CD8-positive, alpha-beta memory T cell (primary cell): ENCODE data around the gene SLC35F5. TPM values are rescaled to one million over a fixed set of nuclear protein-coding genes. Genes with fewer than 3 reads are reported as not detected.

ENCODE experiments used
- CTCF ChIA-PET: fragments of 350-600 bp; sonication (Branson Sonifier 250); formaldehyde crosslinking; loops from one replicate; lab custom pipeline; 2021; ENCODE audit warnings: antibody characterized with exemption; lab: Charles Lee
- POLR2A ChIA-PET: fragments of 350-600 bp; sonication (Branson Sonifier 250); formaldehyde crosslinking; loops from one replicate; lab custom pipeline; 2021; ENCODE audit warnings: antibody characterized with exemption; lab: Charles Lee
- DNase-seq, 5 donors: peaks; one replicate each; pipeline versions ENCODE4 v3.0.0 to v3.0.0-alpha.2; 2020 to 2022; ENCODE audit warnings: mixed read lengths in 1 of 5
- H3K27ac ChIP-seq: one replicate; pipeline ENCODE4 v1.7.0; 2013; ENCODE audit warnings: low read depth, mild to moderate bottlenecking, low read length, moderate library complexity
- H3K27me3 ChIP-seq: 2 replicates; pipeline ENCODE4 v1.7.0; 2013; ENCODE audit warnings: low read length, mild to moderate bottlenecking; ENCODE audit not compliant: insufficient read depth, poor library complexity, severe bottlenecking
- H3K36me3 ChIP-seq: 2 replicates; pipeline ENCODE4 v1.7.0; 2013; ENCODE audit warnings: mild to moderate bottlenecking, low read length, moderate library complexity; ENCODE audit not compliant: insufficient read depth
- H3K4me1 ChIP-seq: 2 replicates; pipeline ENCODE4 v1.7.0; 2013; ENCODE audit warnings: mild to moderate bottlenecking, low read length, moderate library complexity; ENCODE audit not compliant: insufficient read depth
- H3K4me3 ChIP-seq: 2 replicates; pipeline ENCODE4 v1.7.0; 2013; ENCODE audit warnings: mild to moderate bottlenecking, low read length
- H3K9me3 ChIP-seq: 2 replicates; pipeline ENCODE4 v1.7.0; 2013; ENCODE audit warnings: mild to moderate bottlenecking, low read length
- H3K27ac Mint-ChIP-seq, 8 donors: one replicate each; pipeline ENCODE4 v1.8.0; 2020 to 2021; ENCODE audit warnings: mixed read lengths in 8 of 8, mild to moderate bottlenecking in 6 of 8, inconsistent platforms in 3 of 8, moderate library complexity in 3 of 8
- H3K27me3 Mint-ChIP-seq, 2 donors: one replicate each; pipeline ENCODE4 v1.8.0; 2020 to 2021; ENCODE audit warnings: mixed read lengths in 2 of 2, mild to moderate bottlenecking in 1 of 2, moderate library complexity in 1 of 2
- H3K36me3 Mint-ChIP-seq, 3 donors: one replicate each; pipeline ENCODE4 v1.8.0; 2020 to 2021; ENCODE audit warnings: mixed read lengths in 3 of 3, inconsistent platforms in 1 of 3, mild to moderate bottlenecking in 1 of 3
- H3K4me1 Mint-ChIP-seq, 3 donors: one replicate each; pipeline ENCODE4 v1.8.0; 2020 to 2021; ENCODE audit warnings: mixed read lengths in 3 of 3, inconsistent platforms in 1 of 3, mild to moderate bottlenecking in 1 of 3
- H3K4me3 Mint-ChIP-seq, 7 donors: one replicate each; pipeline ENCODE4 v1.8.0; 2020 to 2021; ENCODE audit warnings: mixed read lengths in 7 of 7, mild to moderate bottlenecking in 6 of 7, moderate library complexity in 4 of 7, inconsistent platforms in 2 of 7
- H3K9me3 Mint-ChIP-seq, 5 donors: one replicate each; pipeline ENCODE4 v1.8.0; 2020 to 2022; ENCODE audit warnings: mixed read lengths in 5 of 5, mild to moderate bottlenecking in 3 of 5, moderate library complexity in 2 of 5, inconsistent platforms in 1 of 5
- polyA plus RNA-seq: library from polyadenylated mRNA; unstranded; fragments of 300-500 nt; fragmentation: Illumina TruSeq; gene quantifications from one replicate; pipeline ENCODE4 v1.2.3, GENCODE V29; 2021
- total RNA-seq, 2 experiments: library from RNA; stranded (reverse); gene quantifications; one replicate each; pipeline ENCODE4 v1.2.3, GENCODE V29; 2021

SLC35F5 gene
- total and polyA plus RNA-seq, 3 experiments from 2014 or later: 5.3 to 30.8 (median 28.8) TPM

- CTCF ChIA-PET: no interaction called here
- Histone ChIP-seq H3K27me3 (no peaks in the 10 kb centered on the region), H3K27ac (no peak overlapping the region), H3K4me3 (no peak overlapping the region), H3K36me3 (peaks cover 6% of the 10 kb centered on the region), H3K9me3 (no peaks in the 10 kb centered on the region), H3K4me1 (peaks cover 7% of the 10 kb centered on the region)
- Mint-ChIP-seq H3K9me3 (no peaks in the 10 kb centered on the region), H3K27ac (peak overlapping the region in 1 of 8 donors; percentile 13), H3K36me3 (peaks cover 17 to 53% (median 23%) of the 10 kb centered on the region in 3 donors), H3K4me3 (no peak overlapping the region), H3K4me1 (peaks cover 22 to 34% (median 33%) of the 10 kb centered on the region in 3 donors), H3K27me3 (no peaks in the 10 kb centered on the region)
- no peak for DNase-seq
- POLR2A ChIA-PET: no interaction called here
Measured at GRCh38 chr2:113750385-113750784, 6.1 kb downstream of the SLC35F5 start.

GRCh38 chr2:113741091-113741490, 15.4 kb downstream of the SLC35F5 start:
- H3K27ac ChIP-seq: no peak overlapping the region
- H3K27me3 ChIP-seq: no peaks in the 10 kb centered on the region
- H3K4me3 ChIP-seq: no peak overlapping the region
- ChIA-PET POLR2A (no interaction called here), CTCF (no interaction called here)
- Mint-ChIP-seq H3K27ac (peak overlapping the region in 1 of 8 donors; percentile 12), H3K4me3 (no peak overlapping the region), H3K27me3 (no peaks in the 10 kb centered on the region), H3K9me3 (no peaks in the 10 kb centered on the region), H3K4me1 (no peaks in the 10 kb centered on the region), H3K36me3 (peaks cover 22 to 79% (median 23%) of the 10 kb centered on the region in 3 donors)
- peaks cover 24% of the 10 kb centered on the region for H3K36me3 ChIP-seq
- no peak for DNase-seq
- H3K4me1 ChIP-seq: no peaks in the 10 kb centered on the region
- no peaks in the 10 kb centered on the region for H3K9me3 ChIP-seq

GRCh38 chr2:113739849-113740248, 16.6 kb downstream of the SLC35F5 start:
- no peak for DNase-seq
- Mint-ChIP-seq H3K27ac (peak overlapping the region in 1 of 8 donors; percentile 1), H3K27me3 (no peaks in the 10 kb centered on the region), H3K9me3 (no peaks in the 10 kb centered on the region), H3K36me3 (peaks cover 16 to 73% (median 21%) of the 10 kb centered on the region in 3 donors), H3K4me1 (no peaks in the 10 kb centered on the region), H3K4me3 (no peak overlapping the region)
- Histone ChIP-seq H3K4me3 (no peak overlapping the region), H3K9me3 (no peaks in the 10 kb centered on the region), H3K36me3 (peaks cover 24% of the 10 kb centered on the region), H3K27me3 (no peaks in the 10 kb centered on the region), H3K4me1 (no peaks in the 10 kb centered on the region), H3K27ac (no peak overlapping the region)
- POLR2A ChIA-PET: no interaction called here
- CTCF ChIA-PET: no interaction called here

GRCh38 chr2:113734185-113734584, 22.3 kb downstream of the SLC35F5 start:
- H3K4me3 Mint-ChIP-seq: no peak overlapping the region
- ChIA-PET POLR2A (no interaction called here), CTCF (interaction anchor here (2.3 kb wide), 1 partner anchor 22 kb away, joined by 6 read pairs; the partner anchor contains the start of gene SLC35F5)
- no peaks in the 10 kb centered on the region for H3K9me3 Mint-ChIP-seq
- H3K27me3 ChIP-seq: no peaks in the 10 kb centered on the region
- no peak overlapping the region for H3K27ac ChIP-seq
- peaks cover 6 to 59% (median 16%) of the 10 kb centered on the region in 3 donors for H3K36me3 Mint-ChIP-seq
- no peaks in the 10 kb centered on the region for H3K4me1 ChIP-seq
- H3K4me3 ChIP-seq: no peak overlapping the region
- DNase-seq: no peak
- H3K36me3 ChIP-seq: no peaks in the 10 kb centered on the region
- no peaks in the 10 kb centered on the region for H3K27me3 Mint-ChIP-seq
- H3K27ac Mint-ChIP-seq: no peak overlapping the region
- no peaks in the 10 kb centered on the region for H3K4me1 Mint-ChIP-seq
- no peaks in the 10 kb centered on the region for H3K9me3 ChIP-seq

GRCh38 chr2:113724010-113724409, 32.4 kb downstream of the SLC35F5 start:
- CTCF ChIA-PET: no interaction called here

GRCh38 chr2:113723411-113723810, 33.0 kb downstream of the SLC35F5 start:
- Histone ChIP-seq H3K9me3 (no peaks in the 10 kb centered on the region), H3K4me3 (no peak overlapping the region), H3K4me1 (no peaks in the 10 kb centered on the region), H3K27me3 (no peaks in the 10 kb centered on the region), H3K27ac (no peak overlapping the region), H3K36me3 (no peaks in the 10 kb centered on the region)
- Mint-ChIP-seq H3K9me3 (no peaks in the 10 kb centered on the region), H3K27me3 (no peaks in the 10 kb centered on the region), H3K4me1 (peaks cover 2 to 9% (median 3%) of the 10 kb centered on the region in 3 donors), H3K4me3 (no peak overlapping the region), H3K27ac (no peak overlapping the region), H3K36me3 (peaks cover 1 to 37% (median 15%) of the 10 kb centered on the region in 3 donors)
- no peak for DNase-seq
- POLR2A ChIA-PET: no interaction called here
- CTCF ChIA-PET: no interaction called here

More at GRCh38 chr2:113724010-113724409, 32.4 kb downstream of the SLC35F5 start:
- POLR2A ChIA-PET: no interaction called here
- Mint-ChIP-seq H3K4me1 (peaks cover 2 to 9% (median 3%) of the 10 kb centered on the region in 3 donors), H3K27me3 (no peaks in the 10 kb centered on the region), H3K9me3 (no peaks in the 10 kb centered on the region), H3K27ac (peak overlapping the region in 3 of 8 donors; percentile 9 to 68 (median 23)), H3K4me3 (no peak overlapping the region), H3K36me3 (peaks cover 7 to 41% (median 18%) of the 10 kb centered on the region in 3 donors)
- H3K36me3 ChIP-seq: no peaks in the 10 kb centered on the region
- no peak overlapping the region for H3K4me3 ChIP-seq
- no peak for DNase-seq
- H3K27me3 ChIP-seq: no peaks in the 10 kb centered on the region
- no peaks in the 10 kb centered on the region for H3K9me3 ChIP-seq
- H3K27ac ChIP-seq: no peak overlapping the region
- H3K4me1 ChIP-seq: no peaks in the 10 kb centered on the region

GRCh38 chr2:113720167-113720566, 36.3 kb downstream of the SLC35F5 start:
- Mint-ChIP-seq H3K4me1 (peaks cover 0 to 9% (median 3%) of the 10 kb centered on the region in 3 donors), H3K36me3 (peaks cover 7 to 47% (median 12%) of the 10 kb centered on the region in 3 donors), H3K27me3 (no peaks in the 10 kb centered on the region), H3K27ac (no peak overlapping the region), H3K4me3 (no peak overlapping the region), H3K9me3 (no peaks in the 10 kb centered on the region)
- Histone ChIP-seq H3K4me1 (no peaks in the 10 kb centered on the region), H3K4me3 (no peak overlapping the region), H3K36me3 (no peaks in the 10 kb centered on the region), H3K9me3 (no peaks in the 10 kb centered on the region), H3K27me3 (no peaks in the 10 kb centered on the region), H3K27ac (no peak overlapping the region)
- peak in 1 of 5 donors; percentile 2 for DNase-seq
- POLR2A ChIA-PET: no interaction called here
- CTCF ChIA-PET: no interaction called here

GRCh38 chr2:113716291-113716690, 40.2 kb downstream of the SLC35F5 start:
- peaks cover 7 to 47% (median 10%) of the 10 kb centered on the region in 3 donors for H3K36me3 Mint-ChIP-seq
- Histone ChIP-seq H3K9me3 (no peaks in the 10 kb centered on the region), H3K4me3 (no peak overlapping the region), H3K27ac (no peak overlapping the region), H3K36me3 (no peaks in the 10 kb centered on the region), H3K4me1 (no peaks in the 10 kb centered on the region), H3K27me3 (no peaks in the 10 kb centered on the region)
- H3K4me3 Mint-ChIP-seq: no peak overlapping the region
- ChIA-PET CTCF (interaction anchor here (1.2 kb wide), 1 partner anchor 16 kb away, joined by 3 read pairs; no protein-coding TSS in a partner anchor), POLR2A (no interaction called here)
- no peaks in the 10 kb centered on the region for H3K9me3 Mint-ChIP-seq
- H3K27ac Mint-ChIP-seq: peak overlapping the region in 1 of 8 donors; percentile 21
- peaks cover 0 to 9% (median 0%) of the 10 kb centered on the region in 3 donors for H3K4me1 Mint-ChIP-seq
- DNase-seq: no peak
- no peaks in the 10 kb centered on the region for H3K27me3 Mint-ChIP-seq
